HEK293 (cell line): Measurements from ENCODE around the gene PCCA.

Experiments used
- CTCF ChIA-PET: fragments of 350-600 bp; formaldehyde crosslinking; extraction: SDS; loops from one replicate; lab custom pipeline; 2021; ENCODE audit warnings: antibody characterized with exemption; lab: Yijun Ruan, JAX
- POLR2A ChIA-PET: fragments of 300-600 bp; formaldehyde crosslinking; extraction: SDS; loops from one replicate; lab custom pipeline; 2020; ENCODE audit warnings: antibody characterized with exemption, inconsistent platforms; lab: Yijun Ruan, JAX
- H3K27ac ChIP-seq: fragments of 200-500 bp; sonication (Bioruptor generic); 2 replicates; pipeline ENCODE4 v1.5.1; 2014; ENCODE audit warnings: low read depth, low read length, control low read depth, inconsistent platforms; ENCODE audit errors: extremely low read depth
- H3K36me3 ChIP-seq, 2 experiments: fragments of 200-500 bp in 1 of 2; sonication (Bioruptor generic) in 1 of 2; 1 replicate in 1 of 2; 2 replicates in 1 of 2; pipeline ENCODE4 v1.5.1; 2014 to 2017; ENCODE audit warnings: inconsistent platforms in 2 of 2, low read length in 2 of 2; ENCODE audit not compliant: control insufficient read depth in 2 of 2, insufficient read depth in 1 of 2
- H3K4me1 ChIP-seq: fragments of 200-500 bp; sonication (Bioruptor generic); 2 replicates; pipeline ENCODE4 v1.5.1; 2014; ENCODE audit warnings: mild to moderate bottlenecking, low read length, inconsistent platforms; ENCODE audit not compliant: control insufficient read depth, insufficient read depth
- H3K4me3 ChIP-seq: 2 replicates; pipeline ENCODE4 v1.5.1; 2011; ENCODE audit warnings: low read depth, mild to moderate bottlenecking, control low read depth, low read length, moderate library complexity
- H3K9me3 ChIP-seq: fragments of 200-500 bp; sonication (Bioruptor generic); 2 replicates; pipeline ENCODE4 v1.5.1; 2014; ENCODE audit warnings: low read depth, low read length, inconsistent platforms; ENCODE audit not compliant: control insufficient read depth, insufficient read depth
- KLF9 ChIP-seq: fragments of 450-650 bp; formaldehyde crosslinking; IDR thresholded peaks from 2 replicates; pipeline ENCODE4 v1.5.1; 2016; ENCODE audit warnings: missing biosample characterization, missing genetic modification characterization, low read depth
- TCF7L2 ChIP-seq: IDR thresholded peaks from 2 replicates; pipeline ENCODE4 v1.6.1; 2011; ENCODE audit warnings: low read depth, mild to moderate bottlenecking, inconsistent platforms, low read length, moderate library complexity, borderline replicate concordance
- TRIM28 ChIP-seq: IDR thresholded peaks from 2 replicates; pipeline ENCODE4 v1.6.1; 2011; ENCODE audit warnings: low read length, control low read depth, borderline replicate concordance
- ZBTB7A ChIP-seq: fragments of 450-650 bp; formaldehyde crosslinking; IDR thresholded peaks from 2 replicates; pipeline ENCODE4 v1.5.1; 2016; ENCODE audit warnings: low read depth, missing biosample characterization, missing genetic modification characterization
- ZFP3 ChIP-seq: fragments of 450-650 bp; formaldehyde crosslinking; IDR thresholded peaks from 2 replicates; pipeline ENCODE4 v1.5.1; 2016; ENCODE audit warnings: low read depth, missing biosample characterization, missing genetic modification characterization
- ZFP41 ChIP-seq: fragments of 450-650 bp; formaldehyde crosslinking; IDR thresholded peaks from 2 replicates; pipeline ENCODE4 v1.5.1; 2016; ENCODE audit warnings: missing biosample characterization, missing genetic modification characterization, borderline replicate concordance
- ZFP69B ChIP-seq: fragments of 450-650 bp; formaldehyde crosslinking; IDR thresholded peaks from 2 replicates; pipeline ENCODE4 v1.5.1; 2016; ENCODE audit warnings: missing biosample characterization, missing genetic modification characterization
- ZNF157 ChIP-seq: fragments of 450-650 bp; formaldehyde crosslinking; IDR thresholded peaks from 2 replicates; pipeline ENCODE4 v1.5.1; 2016; ENCODE audit warnings: missing biosample characterization, missing genetic modification characterization
- ZNF221 ChIP-seq: fragments of 450-650 bp; formaldehyde crosslinking; IDR thresholded peaks from 2 replicates; pipeline ENCODE4 v1.5.1; 2017; ENCODE audit warnings: missing biosample characterization, missing genetic modification characterization, borderline replicate concordance
- ZNF549 ChIP-seq: fragments of 450-650 bp; IDR thresholded peaks from 2 replicates; pipeline ENCODE4 v1.5.1; 2018; ENCODE audit warnings: missing biosample characterization, missing genetic modification characterization, mild to moderate bottlenecking, inconsistent platforms, moderate library complexity
- ZNF558 ChIP-seq: fragments of 450-650 bp; formaldehyde crosslinking; IDR thresholded peaks from 2 replicates; pipeline ENCODE4 v1.5.1; 2016; ENCODE audit warnings: missing biosample characterization, missing genetic modification characterization
- ZSCAN23 ChIP-seq: fragments of 450-650 bp; formaldehyde crosslinking; IDR thresholded peaks from 2 replicates; pipeline ENCODE4 v1.5.1; 2016; ENCODE audit warnings: missing biosample characterization, missing genetic modification characterization
- TF ChIP-seq, protein P1 (sequence below): fragments of 450-650 bp; formaldehyde crosslinking; IDR thresholded peaks from 2 replicates; pipeline ENCODE4 v1.5.1; 2016; ENCODE audit warnings: missing biosample characterization, missing genetic modification characterization
- TF ChIP-seq, protein P2 (sequence below): fragments of 450-650 bp; formaldehyde crosslinking; IDR thresholded peaks from 2 replicates; pipeline ENCODE4 v1.5.1; 2016; ENCODE audit warnings: missing biosample characterization, missing genetic modification characterization
- TF ChIP-seq, protein P3 (sequence below): fragments of 450-650 bp; formaldehyde crosslinking; optimal IDR thresholded peaks from 2 replicates; pipeline ENCODE3; 2016; ENCODE audit warnings: missing biosample characterization, mild to moderate bottlenecking, missing genetic modification characterization
- TF ChIP-seq, protein P4 (sequence below): fragments of 450-650 bp; formaldehyde crosslinking; IDR thresholded peaks from 2 replicates; pipeline ENCODE4 v1.5.1; 2016; ENCODE audit warnings: missing biosample characterization, missing genetic modification characterization
- TF ChIP-seq, protein P5 (sequence below): fragments of 450-650 bp; IDR thresholded peaks from 2 replicates; pipeline ENCODE4 v1.5.1; 2018; ENCODE audit warnings: missing biosample characterization, mild to moderate bottlenecking, missing genetic modification characterization

PCCA gene

DNA sequence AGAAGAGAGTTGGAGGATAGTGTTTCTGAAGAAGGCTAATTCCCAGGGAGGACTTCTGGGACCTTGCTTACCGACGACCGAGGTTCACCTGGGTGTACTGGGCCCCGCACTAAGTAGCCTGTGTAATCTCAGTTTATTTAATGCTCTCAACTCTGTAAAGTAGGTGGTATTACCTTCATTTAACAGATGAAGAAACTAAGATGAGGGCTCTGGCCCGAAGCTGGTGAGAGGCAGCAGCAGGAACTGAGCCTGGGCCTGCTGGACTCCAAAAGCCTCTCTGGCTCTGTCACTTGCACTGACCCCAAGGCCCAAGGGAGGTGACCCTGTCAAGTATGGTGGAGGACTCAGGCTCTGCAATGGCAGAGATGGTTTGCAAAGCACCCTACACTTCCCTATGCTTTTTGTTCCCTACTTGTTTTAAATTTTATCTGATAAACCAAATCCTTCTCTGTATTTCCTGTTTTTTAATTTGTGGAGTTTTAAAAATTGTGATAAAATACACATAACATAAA, 449.1 kb downstream of the PCCA start (continued):
- TF ChIP-seq, protein P1, sequence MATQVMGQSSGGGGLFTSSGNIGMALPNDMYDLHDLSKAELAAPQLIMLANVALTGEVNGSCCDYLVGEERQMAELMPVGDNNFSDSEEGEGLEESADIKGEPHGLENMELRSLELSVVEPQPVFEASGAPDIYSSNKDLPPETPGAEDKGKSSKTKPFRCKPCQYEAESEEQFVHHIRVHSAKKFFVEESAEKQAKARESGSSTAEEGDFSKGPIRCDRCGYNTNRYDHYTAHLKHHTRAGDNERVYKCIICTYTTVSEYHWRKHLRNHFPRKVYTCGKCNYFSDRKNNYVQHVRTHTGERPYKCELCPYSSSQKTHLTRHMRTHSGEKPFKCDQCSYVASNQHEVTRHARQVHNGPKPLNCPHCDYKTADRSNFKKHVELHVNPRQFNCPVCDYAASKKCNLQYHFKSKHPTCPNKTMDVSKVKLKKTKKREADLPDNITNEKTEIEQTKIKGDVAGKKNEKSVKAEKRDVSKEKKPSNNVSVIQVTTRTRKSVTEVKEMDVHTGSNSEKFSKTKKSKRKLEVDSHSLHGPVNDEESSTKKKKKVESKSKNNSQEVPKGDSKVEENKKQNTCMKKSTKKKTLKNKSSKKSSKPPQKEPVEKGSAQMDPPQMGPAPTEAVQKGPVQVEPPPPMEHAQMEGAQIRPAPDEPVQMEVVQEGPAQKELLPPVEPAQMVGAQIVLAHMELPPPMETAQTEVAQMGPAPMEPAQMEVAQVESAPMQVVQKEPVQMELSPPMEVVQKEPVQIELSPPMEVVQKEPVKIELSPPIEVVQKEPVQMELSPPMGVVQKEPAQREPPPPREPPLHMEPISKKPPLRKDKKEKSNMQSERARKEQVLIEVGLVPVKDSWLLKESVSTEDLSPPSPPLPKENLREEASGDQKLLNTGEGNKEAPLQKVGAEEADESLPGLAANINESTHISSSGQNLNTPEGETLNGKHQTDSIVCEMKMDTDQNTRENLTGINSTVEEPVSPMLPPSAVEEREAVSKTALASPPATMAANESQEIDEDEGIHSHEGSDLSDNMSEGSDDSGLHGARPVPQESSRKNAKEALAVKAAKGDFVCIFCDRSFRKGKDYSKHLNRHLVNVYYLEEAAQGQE, result no peak
- TF ChIP-seq ZFP3 (tag by site-specific recombination) (no peak), ZBTB7A (tag by site-specific recombination) (no peak), TRIM28 (no peak), ZNF221 (no peak), ZFP69B (tag by site-specific recombination) (no peak), ZNF558 (tag by site-specific recombination) (no peak), ZNF549 (no peak), KLF9 (tag by site-specific recombination) (no peak)
- TF ChIP-seq, protein P2, sequence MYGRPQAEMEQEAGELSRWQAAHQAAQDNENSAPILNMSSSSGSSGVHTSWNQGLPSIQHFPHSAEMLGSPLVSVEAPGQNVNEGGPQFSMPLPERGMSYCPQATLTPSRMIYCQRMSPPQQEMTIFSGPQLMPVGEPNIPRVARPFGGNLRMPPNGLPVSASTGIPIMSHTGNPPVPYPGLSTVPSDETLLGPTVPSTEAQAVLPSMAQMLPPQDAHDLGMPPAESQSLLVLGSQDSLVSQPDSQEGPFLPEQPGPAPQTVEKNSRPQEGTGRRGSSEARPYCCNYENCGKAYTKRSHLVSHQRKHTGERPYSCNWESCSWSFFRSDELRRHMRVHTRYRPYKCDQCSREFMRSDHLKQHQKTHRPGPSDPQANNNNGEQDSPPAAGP (tag by site-specific recombination), result no peak
- TF ChIP-seq, protein P3, sequence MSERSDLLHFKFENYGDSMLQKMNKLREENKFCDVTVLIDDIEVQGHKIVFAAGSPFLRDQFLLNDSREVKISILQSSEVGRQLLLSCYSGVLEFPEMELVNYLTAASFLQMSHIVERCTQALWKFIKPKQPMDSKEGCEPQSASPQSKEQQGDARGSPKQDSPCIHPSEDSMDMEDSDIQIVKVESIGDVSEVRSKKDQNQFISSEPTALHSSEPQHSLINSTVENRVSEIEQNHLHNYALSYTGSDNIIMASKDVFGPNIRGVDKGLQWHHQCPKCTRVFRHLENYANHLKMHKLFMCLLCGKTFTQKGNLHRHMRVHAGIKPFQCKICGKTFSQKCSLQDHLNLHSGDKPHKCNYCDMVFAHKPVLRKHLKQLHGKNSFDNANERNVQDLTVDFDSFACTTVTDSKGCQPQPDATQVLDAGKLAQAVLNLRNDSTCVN, result no peak
- TF ChIP-seq, all 188 proteins: peak for 0

DNA sequence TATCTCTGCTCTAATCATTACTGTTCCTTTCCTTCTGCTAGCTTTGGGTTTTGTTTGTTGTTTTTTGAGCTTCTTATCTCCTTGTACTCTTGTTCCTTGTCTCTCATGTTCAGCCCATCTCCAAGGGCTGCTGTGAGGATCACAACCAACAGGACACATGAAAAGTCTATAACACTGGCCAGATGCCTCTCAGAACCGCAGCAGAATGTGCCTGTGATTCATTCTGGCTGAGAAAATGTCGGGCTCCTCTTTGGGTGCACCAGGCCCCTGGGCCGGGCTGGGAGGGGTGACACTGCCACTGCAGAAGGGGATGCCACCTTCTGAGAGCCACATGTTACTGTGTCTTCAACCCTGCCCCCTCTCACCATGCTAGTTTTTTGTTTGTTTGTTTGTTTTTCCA, 451.7 kb downstream of the PCCA start:
- POLR2A ChIA-PET, result no interaction called here
- Histone ChIP-seq H3K4me1 (no peaks in the 10 kb centered on the region), H3K27ac (no peak overlapping the region), H3K36me3 (no peaks in the 10 kb centered on the region), H3K4me3 (no peak overlapping the region), H3K9me3 (no peaks in the 10 kb centered on the region)
- no peak for TF ChIP-seq TCF7L2
- TF ChIP-seq, protein P4, sequence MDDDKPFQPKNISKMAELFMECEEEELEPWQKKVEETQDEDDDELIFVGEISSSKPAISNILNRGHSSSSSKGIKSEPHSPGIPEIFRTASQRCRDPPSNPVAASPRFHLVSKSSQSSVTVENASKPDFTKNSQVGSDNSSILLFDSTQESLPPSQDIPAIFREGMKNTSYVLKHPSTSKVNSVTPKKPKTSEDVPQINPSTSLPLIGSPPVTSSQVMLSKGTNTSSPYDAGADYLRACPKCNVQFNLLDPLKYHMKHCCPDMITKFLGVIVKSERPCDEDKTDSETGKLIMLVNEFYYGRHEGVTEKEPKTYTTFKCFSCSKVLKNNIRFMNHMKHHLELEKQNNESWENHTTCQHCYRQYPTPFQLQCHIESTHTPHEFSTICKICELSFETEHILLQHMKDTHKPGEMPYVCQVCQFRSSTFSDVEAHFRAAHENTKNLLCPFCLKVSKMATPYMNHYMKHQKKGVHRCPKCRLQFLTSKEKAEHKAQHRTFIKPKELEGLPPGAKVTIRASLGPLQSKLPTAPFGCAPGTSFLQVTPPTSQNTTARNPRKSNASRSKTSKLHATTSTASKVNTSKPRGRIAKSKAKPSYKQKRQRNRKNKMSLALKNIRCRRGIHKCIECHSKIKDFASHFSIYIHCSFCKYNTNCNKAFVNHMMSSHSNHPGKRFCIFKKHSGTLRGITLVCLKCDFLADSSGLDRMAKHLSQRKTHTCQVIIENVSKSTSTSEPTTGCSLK (tag by site-specific recombination), result no peak
- TF ChIP-seq, protein P5, sequence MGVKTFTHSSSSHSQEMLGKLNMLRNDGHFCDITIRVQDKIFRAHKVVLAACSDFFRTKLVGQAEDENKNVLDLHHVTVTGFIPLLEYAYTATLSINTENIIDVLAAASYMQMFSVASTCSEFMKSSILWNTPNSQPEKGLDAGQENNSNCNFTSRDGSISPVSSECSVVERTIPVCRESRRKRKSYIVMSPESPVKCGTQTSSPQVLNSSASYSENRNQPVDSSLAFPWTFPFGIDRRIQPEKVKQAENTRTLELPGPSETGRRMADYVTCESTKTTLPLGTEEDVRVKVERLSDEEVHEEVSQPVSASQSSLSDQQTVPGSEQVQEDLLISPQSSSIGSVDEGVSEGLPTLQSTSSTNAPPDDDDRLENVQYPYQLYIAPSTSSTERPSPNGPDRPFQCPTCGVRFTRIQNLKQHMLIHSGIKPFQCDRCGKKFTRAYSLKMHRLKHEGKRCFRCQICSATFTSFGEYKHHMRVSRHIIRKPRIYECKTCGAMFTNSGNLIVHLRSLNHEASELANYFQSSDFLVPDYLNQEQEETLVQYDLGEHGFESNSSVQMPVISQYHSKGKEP (tag by site-specific recombination), result no peak
- TF ChIP-seq ZNF157 (tag by site-specific recombination), result no peak
- no peak for TF ChIP-seq ZFP41
- no peak for TF ChIP-seq ZSCAN23
- CTCF ChIA-PET, result interaction anchor here (0.6 kb wide), 1 partner anchor 934 kb away, joined by 3 read pairs; no protein-coding TSS in a partner anchor
